HG02884 (cell line): ENCODE measurements around the gene RPRD2.
"Not testable (repeated sequence)": the region's sequence is repeated elsewhere in the genome, so short reads cannot be mapped to it uniquely, and the experiment has no call there.

ENCODE experiments used
- ATAC-seq: cut with Tn5 transposase; IDR thresholded peaks from one replicate; pipeline ENCODE4 v1.9.1; 2021; ENCODE audit warnings: mild to moderate bottlenecking, moderate library complexity; ENCODE audit not compliant: unreplicated experiment

The RPRD2 gene

DNA sequence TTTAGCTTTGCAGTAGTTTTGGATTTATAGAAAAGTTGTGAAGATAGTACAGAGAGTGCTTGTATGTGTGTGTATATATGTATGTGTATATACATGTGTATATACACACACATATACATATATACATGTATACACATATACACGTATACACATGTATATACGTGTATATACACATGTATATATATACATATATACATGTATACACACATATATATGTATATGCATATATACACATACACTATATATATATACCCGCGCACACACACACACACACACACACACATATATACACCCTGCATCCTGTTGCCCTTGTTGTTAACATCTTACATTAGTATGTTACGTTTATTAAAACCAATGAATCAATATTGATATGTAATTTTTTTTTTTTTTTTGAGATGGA, 24.3 kb downstream of the RPRD2 start:
- ATAC-seq = no peak

DNA sequence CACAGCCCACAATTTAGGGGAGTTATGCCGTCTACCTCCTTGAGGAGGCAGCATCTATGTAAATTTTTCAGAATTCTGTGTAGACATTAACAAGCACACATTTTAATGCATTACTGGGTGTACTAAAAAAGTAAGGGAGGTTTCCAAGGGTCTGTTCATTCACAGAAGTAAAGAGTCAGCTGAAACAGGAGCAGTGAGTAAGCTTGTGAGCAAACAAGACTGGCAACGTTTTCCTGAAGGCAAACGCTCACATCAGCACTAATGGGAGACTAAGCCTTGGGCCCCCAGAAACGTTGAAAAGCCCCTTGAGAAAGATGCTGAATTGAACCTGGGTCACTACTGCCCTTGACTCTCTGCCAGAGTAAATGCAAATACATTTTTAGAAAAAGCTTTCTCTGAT, 25.7 kb downstream of the RPRD2 start:
- ATAC-seq = no peak

DNA sequence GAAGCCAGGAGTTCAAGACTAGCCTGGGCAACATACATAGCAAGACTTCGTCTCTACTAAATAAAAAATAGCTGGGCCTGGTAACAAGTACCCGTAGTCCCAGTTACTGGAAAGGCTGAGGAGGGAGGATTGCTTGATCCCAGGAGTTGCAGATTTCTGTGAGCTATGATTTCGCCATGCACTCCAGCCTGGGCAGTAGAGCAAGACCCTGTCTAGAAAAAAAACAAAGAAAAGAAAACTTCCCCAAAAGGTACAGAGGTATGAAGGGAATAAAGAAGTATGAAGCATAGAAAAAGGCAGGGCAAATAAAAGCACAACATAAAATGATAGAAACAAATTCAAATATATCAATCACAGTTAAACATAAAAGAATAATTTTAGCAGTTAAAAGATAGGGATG, 28.7 kb downstream of the RPRD2 start:
- no peak for ATAC-seq

DNA sequence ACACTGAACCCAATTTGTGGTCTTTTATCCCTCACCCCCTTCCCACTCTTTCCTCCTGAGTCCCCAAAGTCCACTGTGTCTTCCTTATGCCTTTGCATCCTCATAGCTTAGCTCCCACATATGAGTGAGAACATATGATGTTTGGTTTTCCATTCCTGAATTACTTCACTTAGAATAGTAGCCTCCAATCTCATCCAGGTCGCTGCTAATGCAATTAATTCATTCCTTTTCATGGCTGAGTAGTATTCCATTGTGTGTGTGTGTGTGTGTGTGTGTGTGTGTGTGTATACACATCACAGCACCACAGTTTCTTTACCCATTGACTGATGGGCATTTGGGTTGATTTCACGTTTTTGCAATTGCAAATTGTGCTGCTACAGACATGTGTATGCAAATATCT, 31.2 kb downstream of the RPRD2 start:
- not testable (repeated sequence) for ATAC-seq

DNA sequence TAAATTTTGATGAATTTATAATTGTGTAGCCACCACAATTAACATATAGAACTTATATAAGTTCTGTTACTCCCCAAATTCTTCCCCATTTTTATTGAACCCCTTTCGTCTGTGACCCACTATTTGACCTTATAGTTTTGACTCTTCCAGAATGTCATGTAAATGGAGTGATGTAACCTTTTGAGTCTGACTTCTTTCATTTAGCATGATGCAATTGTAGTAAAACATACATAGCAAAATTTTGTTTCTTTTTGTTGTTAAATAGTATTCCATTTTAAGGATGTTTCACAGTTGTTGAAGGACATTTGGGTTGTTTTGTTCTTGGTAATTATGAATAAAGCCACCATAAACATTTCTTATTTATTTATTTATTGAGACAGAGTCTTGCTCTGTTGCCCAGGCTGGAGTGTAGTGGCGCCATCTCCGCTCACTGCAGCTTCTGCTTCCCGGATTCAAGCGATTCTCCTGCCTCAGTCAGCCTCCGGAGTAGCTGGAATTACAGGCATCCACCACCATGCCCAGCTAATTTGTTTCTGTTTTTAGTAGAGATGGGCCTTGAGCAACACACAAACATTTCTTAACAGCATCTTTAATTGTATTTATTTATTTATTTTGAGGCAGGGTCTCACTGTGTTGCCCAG, 33.6 kb downstream of the RPRD2 start:
- no peak for ATAC-seq

DNA sequence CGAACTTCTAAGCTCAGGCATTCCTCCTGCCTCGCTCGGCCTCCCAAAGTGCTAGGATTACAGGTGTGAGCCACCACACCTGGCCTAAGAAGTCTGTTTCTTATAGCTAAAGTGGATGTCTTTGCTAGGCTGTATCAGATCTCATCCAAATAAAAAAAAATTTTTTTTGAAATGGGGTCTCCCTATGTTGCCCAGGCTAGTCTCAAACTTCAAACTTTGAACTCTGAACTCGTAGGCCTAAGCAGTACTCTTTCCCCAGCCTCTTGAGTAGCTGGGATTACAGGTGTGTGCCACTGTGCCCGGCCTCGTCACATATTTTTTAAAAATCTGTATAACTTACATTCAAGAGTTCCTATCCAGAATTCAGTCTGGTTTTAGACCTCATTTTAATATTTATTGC, 40.5 kb downstream of the RPRD2 start:
- no peak for ATAC-seq

DNA sequence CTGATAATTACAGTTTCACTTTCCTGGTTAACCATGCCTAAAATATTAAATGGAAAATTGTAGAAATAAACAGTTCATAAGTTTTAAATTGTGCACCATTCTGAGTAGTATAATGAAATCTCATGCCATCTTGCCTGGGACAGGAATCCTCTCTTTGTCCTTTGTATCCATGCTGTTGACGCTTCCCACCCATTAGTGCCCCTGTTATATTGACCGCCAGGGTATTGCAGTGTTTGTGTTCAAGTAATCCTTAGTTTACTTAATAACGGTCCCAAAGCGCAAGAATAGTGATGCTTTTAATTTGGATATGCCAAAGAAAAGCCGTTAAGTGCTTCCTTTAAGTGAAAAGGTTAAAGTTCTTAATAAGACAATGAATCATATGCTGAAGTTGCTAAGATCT, 41.7 kb downstream of the RPRD2 start:
- ATAC-seq = no peak

DNA sequence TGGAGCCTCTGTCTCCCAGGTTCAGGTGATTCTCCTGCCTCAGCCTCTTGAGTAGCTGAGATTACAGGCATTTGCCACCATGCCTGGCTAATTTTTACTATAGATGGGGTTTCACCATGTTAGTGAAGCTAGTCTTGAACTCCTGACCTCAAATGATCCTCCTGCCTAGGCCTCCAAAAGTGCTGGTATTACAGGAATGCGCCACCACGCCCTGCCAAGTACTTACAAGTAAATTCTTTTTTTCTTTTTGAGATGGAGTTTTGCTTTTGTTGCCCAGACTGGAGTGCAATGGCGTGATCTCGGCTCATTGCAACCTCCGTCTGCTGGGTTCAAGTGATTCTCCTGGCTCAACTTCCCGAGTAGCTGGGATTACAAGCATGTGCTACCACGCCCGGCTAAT, 42.5 kb downstream of the RPRD2 start:
- no peak for ATAC-seq

DNA sequence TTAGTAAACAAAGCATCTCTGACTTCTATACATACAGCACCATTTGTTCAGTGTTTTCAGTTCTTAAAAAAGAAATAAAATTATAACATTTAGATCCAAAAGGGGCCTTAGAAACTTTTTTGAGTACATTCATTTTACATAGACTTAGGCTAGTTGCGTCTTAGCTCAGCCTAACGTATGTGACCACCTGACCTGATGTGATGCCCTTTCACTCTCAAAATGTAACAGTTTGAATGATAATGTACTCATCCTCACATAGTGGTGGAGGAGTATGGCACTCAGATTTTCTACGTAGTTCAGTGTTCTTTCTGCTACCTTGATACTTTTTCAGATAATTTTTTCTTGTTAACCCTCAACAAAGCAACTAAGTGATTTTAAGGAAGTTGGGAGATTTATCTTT, 43.4 kb downstream of the RPRD2 start:
- no peak for ATAC-seq

DNA sequence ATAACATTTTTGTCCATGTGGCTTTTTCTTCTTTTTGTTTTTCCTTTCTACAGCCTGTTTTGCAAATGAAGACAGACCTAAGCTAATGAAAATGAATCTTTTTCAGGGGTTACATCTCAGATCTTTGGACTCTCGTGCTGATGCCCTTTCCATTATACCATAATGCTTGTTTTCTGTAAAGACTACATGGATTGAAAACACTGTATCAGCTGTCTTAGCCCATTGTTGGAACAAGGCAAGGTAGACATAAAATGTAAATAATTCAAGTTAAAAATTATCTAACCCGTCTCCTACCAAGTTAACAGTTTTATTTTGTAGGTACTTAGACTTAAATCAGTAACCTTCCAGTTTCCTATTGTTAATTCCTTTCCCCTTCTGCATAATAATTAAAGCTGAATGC, 44.9 kb downstream of the RPRD2 start:
- ATAC-seq = no peak

DNA sequence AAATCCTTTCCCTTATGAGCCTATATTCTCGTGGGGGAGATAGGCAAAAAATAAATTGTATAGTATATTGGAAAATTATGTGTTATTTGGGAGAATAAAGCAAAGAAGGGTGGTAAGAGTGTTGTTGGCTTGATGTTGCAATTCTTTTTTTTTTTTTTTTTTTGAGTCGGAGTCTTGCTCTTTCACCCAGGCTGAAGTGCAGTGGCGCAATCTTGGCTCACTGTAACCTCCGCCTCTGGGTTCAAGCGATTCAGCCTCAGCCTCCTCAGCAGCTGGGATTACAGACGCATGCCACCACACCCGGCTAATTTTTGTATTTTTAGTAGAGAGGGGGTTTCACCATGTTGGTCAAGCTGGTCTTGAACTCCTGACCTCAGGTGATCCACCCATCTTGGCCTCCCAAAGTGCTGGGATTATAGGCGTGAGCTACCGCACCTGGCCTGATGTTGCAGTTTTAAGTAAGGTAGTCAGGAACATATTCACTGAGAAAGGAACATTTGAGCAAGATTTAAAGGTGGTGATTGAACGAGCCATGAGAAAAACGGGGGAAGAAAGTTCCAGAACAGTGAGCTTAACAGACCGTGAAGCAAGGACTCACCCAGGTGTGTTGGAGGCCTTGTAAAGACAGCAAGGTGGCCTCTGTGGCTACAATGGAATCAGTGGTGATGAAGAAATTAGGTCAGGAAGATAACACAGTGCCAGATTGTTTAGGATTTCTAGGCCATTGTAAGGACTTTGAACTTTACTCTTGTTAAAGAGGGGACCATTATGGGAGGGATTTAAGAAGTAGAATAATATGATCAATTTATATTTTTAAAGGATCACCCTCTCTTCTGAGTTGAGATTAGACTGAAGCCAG, 45.8 kb downstream of the RPRD2 start:
- ATAC-seq = no peak

DNA sequence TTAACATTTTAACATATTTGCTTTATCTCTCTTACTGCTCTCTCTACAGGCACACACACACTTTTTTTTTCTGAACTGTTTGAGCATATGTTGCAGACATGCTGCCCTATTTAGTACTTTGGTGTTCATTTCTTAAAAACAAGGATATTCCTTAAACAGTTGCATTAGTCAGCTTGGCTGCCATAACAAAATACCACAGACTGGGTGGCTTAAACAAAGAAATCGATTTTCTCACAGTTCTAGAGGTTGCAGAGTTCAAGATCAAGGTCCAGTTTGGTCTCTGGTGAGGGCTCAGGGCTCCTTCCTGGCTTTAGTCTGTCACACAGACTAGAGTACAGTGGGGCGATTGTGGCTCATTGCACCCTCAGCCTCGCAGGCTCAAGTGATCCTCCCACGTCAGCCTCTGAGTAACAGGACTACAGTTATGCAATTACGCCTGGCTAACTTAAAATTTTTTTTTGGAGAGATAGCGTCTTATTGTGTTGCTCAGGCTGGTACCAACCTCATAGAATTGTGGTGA, 46.7 kb downstream of the RPRD2 start:
- ATAC-seq = no peak

DNA sequence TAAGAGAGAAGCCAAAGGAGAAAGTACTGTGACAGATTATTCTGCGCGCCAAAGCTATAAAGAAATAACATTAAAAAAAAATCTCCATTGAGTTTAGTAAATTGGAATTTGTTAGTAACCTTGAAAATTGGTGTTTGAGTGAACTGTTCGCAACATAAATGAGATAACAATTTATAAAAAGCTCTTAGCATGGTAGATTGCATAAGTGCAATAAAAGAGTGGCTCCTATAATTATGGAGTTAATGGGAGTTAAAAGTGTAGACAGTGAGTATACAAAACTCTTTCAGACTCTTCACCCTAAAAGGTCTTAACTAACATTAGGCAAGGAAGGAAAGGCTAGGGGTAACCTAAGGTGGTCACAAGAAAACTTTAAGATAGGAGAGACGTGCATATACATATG, 50.6 kb downstream of the RPRD2 start:
- ATAC-seq = no peak

DNA sequence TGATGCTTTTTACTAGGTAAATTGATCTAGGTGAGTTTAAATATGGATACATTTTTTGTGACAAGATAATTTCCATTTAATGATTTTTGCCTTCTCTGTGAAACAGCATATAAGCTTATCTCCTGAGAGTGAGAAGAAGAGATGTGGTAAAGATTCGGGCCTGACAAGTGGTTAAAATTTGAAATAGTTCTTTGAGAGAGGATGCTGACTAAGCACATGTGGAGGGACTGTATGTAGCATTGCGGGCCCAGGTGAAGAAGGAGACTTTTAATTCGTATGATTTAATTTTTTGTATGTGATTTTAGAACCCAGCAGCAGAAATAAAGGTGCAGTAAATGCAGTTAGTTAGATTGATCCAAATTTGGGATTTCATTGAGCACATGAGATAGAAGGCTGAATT, 51.9 kb downstream of the RPRD2 start:
- ATAC-seq = no peak

DNA sequence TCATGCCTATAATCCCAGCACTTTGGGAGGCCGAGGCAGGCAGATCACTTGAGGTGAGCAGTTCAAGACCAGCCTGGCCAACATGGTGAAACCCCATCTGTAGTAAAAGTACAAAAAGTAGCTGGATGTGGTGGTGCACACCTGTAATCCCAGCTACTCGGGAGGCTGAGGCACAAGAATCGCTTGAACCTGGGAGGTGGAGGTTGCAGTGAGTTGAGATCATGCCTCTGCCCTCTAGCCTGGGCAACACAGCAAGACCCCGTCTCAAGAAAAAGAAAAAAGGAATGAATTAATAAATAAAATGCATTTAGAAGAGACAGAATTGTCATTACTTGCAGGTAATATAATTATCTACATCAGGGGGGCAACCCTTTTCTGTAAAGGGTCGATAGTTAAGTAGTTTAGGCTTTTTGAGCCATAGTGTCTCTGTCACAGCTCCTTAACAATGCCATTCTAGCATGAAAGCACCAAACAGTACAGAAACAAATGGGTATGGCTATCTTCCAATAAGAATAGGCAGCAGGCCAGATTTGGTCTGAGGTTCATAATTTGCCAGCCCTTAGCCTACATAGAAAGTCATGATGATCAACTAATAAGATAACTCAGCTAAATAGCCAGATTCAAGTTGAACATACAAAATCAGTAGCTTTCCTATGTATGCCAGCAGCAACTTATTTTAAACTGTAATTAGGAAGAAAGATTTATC, 56.8 kb downstream of the RPRD2 start:
- no peak for ATAC-seq

DNA sequence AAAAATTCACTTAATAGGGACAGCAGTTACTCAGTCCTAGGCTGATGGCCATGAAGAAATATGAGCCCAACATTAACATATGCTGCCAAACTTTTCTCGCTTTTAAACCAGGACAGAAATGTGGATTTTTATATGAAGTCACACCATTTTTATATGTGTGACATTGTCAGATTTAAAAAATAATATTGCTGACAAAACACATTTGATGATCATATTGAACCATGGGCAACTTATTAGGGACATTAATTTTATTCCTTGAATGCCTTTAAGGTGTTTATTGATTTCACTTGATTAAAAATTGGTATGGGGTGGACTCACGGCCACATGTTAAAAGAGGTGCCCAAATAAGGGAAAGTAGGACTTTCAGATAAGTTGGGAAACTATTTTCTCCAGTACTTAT, 58.6 kb downstream of the RPRD2 start:
- ATAC-seq = no peak

DNA sequence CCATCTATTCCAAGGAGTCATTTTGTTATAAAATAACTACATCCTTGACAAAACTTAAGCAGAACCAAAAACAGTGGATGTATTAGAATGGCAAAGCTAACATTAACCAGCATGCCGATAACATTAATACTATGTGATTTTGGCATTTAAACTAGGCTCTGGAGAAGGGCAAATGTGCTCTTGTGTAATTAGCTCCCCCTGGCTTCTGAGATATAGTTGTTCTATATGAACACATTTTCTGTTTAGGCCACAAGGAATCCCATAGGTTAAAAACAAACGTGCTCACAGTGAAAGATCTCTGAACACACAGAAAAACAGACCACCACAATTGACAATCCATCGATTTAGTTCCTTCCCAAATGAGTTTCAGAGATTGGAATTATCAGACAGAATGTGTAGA, 65.9 kb downstream of the RPRD2 start:
- no peak for ATAC-seq

DNA sequence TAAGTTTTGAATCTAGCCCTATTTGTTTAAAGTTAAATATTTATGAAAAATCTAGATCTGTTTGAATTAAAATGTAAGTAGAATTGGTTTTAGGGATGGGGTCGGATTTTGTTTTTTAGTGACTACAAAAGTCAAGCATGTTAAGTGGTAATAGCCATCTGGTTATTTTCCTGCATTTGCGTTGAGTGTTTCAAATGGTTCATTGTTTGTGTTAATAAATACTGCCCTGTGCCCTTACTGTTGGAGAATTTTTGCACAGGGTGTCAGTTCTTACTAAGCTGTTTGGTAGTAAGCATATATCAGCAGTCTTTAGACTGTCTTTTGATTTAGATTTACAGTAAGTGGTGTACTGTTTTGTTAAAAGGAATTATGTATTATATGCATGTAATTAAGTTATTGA, 77.2 kb downstream of the RPRD2 start:
- ATAC-seq = no peak

DNA sequence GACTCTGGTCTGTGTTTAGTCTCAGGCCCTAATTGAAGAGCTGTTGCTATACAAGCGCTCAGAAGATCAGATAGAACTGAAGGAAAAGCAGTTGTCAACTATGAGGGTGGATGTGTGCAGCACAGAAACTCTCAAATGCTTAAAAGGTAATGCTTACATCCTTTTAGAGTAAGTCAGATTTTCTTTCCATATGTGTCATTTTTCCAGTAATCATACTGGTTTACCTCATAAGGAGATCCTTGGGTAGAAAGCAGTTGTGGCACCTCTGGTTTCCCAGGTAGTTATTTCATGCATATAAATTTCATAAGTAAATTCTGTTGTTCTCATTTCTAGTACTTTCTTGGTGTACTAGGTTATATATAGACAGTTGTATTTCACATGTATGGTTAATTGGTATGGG, 80.3 kb downstream of the RPRD2 start:
- no peak for ATAC-seq

DNA sequence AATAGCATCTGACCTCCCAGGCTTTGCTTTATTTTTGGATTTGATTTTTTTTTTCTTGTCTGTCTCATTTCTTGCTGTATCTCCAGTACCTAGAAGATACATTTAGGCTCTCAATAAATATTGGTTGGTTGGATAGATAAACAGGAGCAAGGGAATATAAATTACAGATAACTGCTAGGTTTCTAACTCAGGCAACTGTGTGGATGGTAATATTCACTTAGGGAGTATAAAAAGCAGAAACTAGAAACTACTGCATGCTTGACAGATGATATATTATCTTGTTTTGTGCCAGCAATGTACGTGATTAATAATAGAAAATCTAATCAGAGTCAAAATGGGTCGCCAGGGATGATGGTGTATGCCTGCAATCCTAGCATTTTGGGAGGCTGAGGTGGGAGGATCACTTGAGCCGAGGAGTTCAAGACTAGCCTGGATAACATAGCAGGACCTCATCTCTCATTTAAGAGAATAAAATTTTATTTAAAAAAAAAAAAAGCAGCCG, 92.2 kb downstream of the RPRD2 start:
- no peak for ATAC-seq

DNA sequence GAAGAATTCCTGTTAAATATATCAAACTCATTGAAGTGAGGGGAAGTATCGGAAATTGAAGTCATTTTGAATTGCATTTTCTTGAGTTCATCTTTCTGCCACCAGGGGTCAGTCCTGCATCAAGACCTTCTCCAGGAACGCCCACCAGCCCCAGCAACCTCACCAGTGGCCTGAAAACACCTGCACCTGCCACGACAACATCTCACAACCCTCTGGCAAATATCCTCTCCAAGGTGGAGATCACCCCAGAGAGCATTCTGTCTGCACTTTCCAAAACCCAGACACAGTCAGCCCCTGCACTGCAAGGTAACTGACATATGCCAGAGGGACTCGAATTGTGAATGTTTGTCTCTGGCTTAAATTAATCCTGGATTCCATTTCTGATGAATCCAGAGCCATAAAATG, 100.5 kb downstream of the RPRD2 start:
- no peak for ATAC-seq

DNA sequence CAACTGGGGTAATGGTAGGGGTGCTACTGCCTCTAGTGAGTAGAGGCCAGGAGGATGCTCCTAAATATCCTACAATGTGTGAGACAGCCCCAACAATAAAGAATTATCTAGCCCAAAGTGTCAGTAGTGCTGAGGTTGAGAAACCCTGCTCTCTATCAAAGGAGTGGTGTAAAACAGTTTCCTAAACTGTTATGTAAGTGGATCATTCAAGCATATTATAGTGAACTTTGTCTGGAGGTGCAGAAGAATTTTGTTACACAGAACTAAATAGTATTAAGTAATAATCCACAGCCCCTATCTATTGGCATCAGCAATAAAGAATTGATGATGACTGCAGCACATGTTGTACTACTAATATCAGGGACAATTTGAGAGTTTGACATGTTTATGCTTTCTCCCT, 103.0 kb downstream of the RPRD2 start:
- ATAC-seq = no peak
